ENCODE results near the gene MRPS10. TPM values are rescaled to one million over a fixed set of nuclear protein-coding genes. Genes with fewer than 3 reads are reported as not detected.

MRPS10 gene
- total and polyA plus RNA-seq, 10 of the 15 experiments (the other 5 are each of a cell fraction or from before 2014, with no cell fraction given) = 28.5 to 83.3 (median 52.8) TPM

GRCh38 chr6:42243046-42243445, 25.4 kb upstream of the MRPS10 start:
- DNase-seq (ENCODE audit: low read depth, low spot score) (no peak), FAIRE-seq (no peak), ATAC-seq (no peak)
- Histone ChIP-seq H2AFZ (ENCODE audit: control insufficient read depth, low read depth, low read length) (no peak overlapping the region), H4K20me1 (ENCODE audit: control insufficient read depth, insufficient read depth) (no peaks in the 10 kb centered on the region), H3K4me1 (ENCODE audit: control insufficient read depth, insufficient read depth, low read length) (peaks cover 14% of the 10 kb centered on the region), H3K9ac (ENCODE audit: control insufficient read depth, insufficient read depth, low read length) (no peak overlapping the region), H3K36me3 (ENCODE audit: control insufficient read depth in 2 of 2, insufficient read depth in 2 of 2, low read length in 1 of 2) (peaks cover 0 to 2% of the 10 kb centered on the region in 2 experiments; a peak in 1 of 4 replicates), H3K27ac (ENCODE audit: control insufficient read depth, insufficient read depth) (no peak overlapping the region), H3K27me3 (replicated peaks in 1 of 2; ENCODE audit: control insufficient read depth in 2 of 2, insufficient read depth in 2 of 2, low read length in 1 of 2) (no peaks in the 10 kb centered on the region), H3K79me2 (ENCODE audit: control insufficient read depth, insufficient read depth, low read length) (no peaks in the 10 kb centered on the region), H3K9me3 (replicated peaks; ENCODE audit: control insufficient read depth, insufficient read depth, low read length) (no peaks in the 10 kb centered on the region), H3K4me3 (no peak overlapping the region), H3K4me2 (ENCODE audit: control insufficient read depth, insufficient read depth) (no peak overlapping the region)
- ChIA-PET CTCF (interaction anchor here (1.1 to 2.5 kb wide), 2 partner anchors 8 to 18 kb away, joined by 3 to 7 read pairs; no protein-coding TSS in a partner anchor), RAD21 (ENCODE audit: unreplicated experiment) (interaction anchor here (1.8 kb wide), 1 partner anchor 17 kb away, joined by 6 read pairs; no protein-coding TSS in a partner anchor), POLR2A (no interaction called here), SMC1A (ENCODE audit: uncharacterized antibody, unreplicated experiment) (interaction anchor here (1.2 to 1.3 kb wide), 2 partner anchors 8 to 305 kb away, joined by 3 read pairs; no protein-coding TSS in a partner anchor)
- intact Hi-C loops (cut with micrococcal nuclease; ENCODE audit: unreplicated experiment) = no loop called here
- 98% methylated on average over 11 of the region's 11 CpGs for WGBS (ENCODE audit: insufficient coverage, insufficient replicate concordance, low lambda C conversion rate, missing lambda C conversion rate)
- no peak for TF ChIP-seq PRDM15 (CRISPR knock-in tag; IDR thresholded peaks at IDR 0.05)
- no peak for TF ChIP-seq HCFC1 (IDR thresholded peaks at IDR 0.05; ENCODE audit: low read length)
- TF ChIP-seq RAD51 (IDR thresholded peaks at IDR 0.05) = no peak
- TF ChIP-seq IRF5 (IDR thresholded peaks at IDR 0.05; ENCODE audit: borderline replicate concordance) = no peak
- TF ChIP-seq SUZ12 (IDR thresholded peaks at IDR 0.05; ENCODE audit: unreplicated experiment) = no peak
- TF ChIP-seq CREM (IDR thresholded peaks at IDR 0.05; ENCODE audit: low read depth) = no peak
- TF ChIP-seq PAX5 (IDR thresholded peaks at IDR 0.05; ENCODE audit: borderline replicate concordance, low read depth, low read length) = no peak
- BruUV-seq (replicated peaks) = no TSS peak
- in situ Hi-C loops (cut with MboI) = no loop called here

All from GM12878 (cell line).